ENCODE measurements around the gene ZBTB39.

DNA sequence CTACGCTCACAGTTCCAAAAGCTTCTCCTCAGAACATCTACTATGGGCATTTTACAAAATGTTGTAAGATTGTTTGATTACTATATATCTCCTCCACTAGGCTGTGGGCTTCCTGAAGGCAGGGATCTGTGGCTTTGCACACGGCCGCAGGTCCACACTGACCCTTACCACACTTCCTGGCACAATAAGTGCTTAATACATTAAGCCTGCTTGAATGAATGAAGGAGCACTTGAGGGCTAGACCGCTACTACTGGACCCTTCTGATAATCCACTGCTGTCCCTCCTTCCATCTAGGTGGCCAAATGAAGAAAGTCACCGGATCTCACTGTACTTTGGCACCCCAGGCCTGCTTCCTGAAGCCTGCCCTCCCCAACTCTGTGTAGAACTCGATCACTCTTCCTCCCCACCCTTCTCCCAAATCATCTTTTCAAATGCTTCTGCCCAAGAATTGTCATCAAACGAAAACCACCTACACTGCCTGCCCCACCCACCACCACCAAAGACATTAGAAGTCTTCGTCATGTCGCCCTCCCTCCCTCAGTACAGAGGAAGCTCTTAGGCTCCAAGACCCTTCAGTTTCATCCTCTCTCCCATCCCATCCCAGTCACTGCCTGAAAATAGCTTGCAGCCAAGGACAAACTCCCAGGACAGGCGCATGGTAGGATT, 596 bp upstream of the ZBTB39 start:
- TF ChIP-seq, protein P1, sequence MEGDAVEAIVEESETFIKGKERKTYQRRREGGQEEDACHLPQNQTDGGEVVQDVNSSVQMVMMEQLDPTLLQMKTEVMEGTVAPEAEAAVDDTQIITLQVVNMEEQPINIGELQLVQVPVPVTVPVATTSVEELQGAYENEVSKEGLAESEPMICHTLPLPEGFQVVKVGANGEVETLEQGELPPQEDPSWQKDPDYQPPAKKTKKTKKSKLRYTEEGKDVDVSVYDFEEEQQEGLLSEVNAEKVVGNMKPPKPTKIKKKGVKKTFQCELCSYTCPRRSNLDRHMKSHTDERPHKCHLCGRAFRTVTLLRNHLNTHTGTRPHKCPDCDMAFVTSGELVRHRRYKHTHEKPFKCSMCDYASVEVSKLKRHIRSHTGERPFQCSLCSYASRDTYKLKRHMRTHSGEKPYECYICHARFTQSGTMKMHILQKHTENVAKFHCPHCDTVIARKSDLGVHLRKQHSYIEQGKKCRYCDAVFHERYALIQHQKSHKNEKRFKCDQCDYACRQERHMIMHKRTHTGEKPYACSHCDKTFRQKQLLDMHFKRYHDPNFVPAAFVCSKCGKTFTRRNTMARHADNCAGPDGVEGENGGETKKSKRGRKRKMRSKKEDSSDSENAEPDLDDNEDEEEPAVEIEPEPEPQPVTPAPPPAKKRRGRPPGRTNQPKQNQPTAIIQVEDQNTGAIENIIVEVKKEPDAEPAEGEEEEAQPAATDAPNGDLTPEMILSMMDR (IDR thresholded peaks at IDR 0.05; ENCODE audit: low read length), result no peak
- TF ChIP-seq EZH2 (IDR thresholded peaks at IDR 0.05; ENCODE audit: borderline replicate concordance, low read length), result no peak

All from OCI-LY1 (cell line).